Mesothelial cell of epicardium (in vitro differentiated cells): ENCODE data around the gene ATP6V0D1. TPM values are rescaled to one million over a fixed set of nuclear protein-coding genes. Genes with fewer than 3 reads are reported as not detected.

Experiments
- DNase-seq, 2 experiments: peaks; one replicate each; pipeline ENCODE4 v3.0.0; 2021; ENCODE audit warnings: low spot score in 2 of 2; ENCODE audit not compliant: unreplicated experiment in 2 of 2
- H3K27ac Mint-ChIP-seq: 2 replicates; pipeline ENCODE4 v1.8.0; 2021; ENCODE audit warnings: mixed read lengths
- H3K27me3 Mint-ChIP-seq: 2 replicates; pipeline ENCODE4 v1.8.0; 2021; ENCODE audit warnings: low read depth, mixed read lengths
- H3K36me3 Mint-ChIP-seq: 2 replicates; pipeline ENCODE4 v1.8.0; 2021; ENCODE audit warnings: mixed read lengths
- H3K4me1 Mint-ChIP-seq: 2 replicates; pipeline ENCODE4 v1.8.0; 2021; ENCODE audit warnings: mixed read lengths
- H3K4me3 Mint-ChIP-seq: 2 replicates; pipeline ENCODE4 v1.8.0; 2021; ENCODE audit warnings: mild to moderate bottlenecking, moderate library complexity, mixed read lengths
- H3K9me3 Mint-ChIP-seq: 2 replicates; pipeline ENCODE4 v1.8.0; 2021; ENCODE audit warnings: mixed read lengths
- total RNA-seq: library from RNA; stranded (reverse); gene quantifications from 3 replicates; pipeline ENCODE4 v1.2.1, GENCODE V29; 2021
- TF ChIP-seq, protein P1 (sequence below): fragments of 200-600 bp; sonication (generic); IDR thresholded peaks from one replicate; pipeline ENCODE4 v1.5.0; 2021; ENCODE audit warnings: antibody characterized with exemption; ENCODE audit not compliant: unreplicated experiment

The ATP6V0D1 gene
- total RNA-seq, 1 donor from 2014 or later: 53.7 TPM

DNA sequence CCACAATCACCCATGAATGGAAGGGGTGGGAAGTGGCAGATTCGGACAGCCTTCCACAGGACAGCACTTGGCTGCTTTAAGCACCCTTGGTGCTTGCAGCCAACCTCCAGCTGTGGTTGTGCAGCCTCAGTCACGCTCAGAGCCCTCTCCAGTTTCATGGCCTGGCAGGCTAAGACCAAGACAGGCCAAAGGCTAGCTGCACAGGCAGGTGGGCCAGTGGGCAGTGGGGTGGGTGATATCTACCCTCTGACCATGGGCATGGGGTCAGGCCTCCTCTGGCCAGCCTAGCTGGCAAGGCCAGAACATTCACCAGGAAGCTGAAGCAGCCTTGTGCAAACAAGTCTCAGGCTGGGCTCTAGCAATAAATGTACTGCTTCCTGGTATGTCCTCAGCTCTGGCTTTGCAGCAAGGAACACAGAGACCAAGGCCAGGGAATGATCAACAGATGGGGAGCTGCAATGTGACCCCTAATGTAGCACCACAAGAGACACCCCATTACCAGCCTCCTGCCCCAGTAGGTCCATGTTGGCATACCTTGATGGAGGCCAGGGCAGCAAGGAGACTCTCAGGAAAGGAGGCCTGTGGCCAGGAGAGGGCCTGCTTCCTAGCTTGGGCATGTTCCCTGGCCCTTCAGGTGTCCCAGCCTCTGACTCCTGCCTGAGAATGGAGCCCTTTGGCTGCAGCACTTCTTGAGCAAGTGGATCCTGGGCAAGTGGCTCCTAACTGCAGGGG lies 29.1 kb downstream of the ATP6V0D1 start:
- no peak for DNase-seq
- H3K36me3 Mint-ChIP-seq: peaks cover 7% of the 10 kb centered on the region
- no peaks in the 10 kb centered on the region for H3K27me3 Mint-ChIP-seq
- no peaks in the 10 kb centered on the region for H3K9me3 Mint-ChIP-seq
- H3K4me1 Mint-ChIP-seq: no peaks in the 10 kb centered on the region
- no peak overlapping the region for H3K4me3 Mint-ChIP-seq
- TF ChIP-seq, protein P1, sequence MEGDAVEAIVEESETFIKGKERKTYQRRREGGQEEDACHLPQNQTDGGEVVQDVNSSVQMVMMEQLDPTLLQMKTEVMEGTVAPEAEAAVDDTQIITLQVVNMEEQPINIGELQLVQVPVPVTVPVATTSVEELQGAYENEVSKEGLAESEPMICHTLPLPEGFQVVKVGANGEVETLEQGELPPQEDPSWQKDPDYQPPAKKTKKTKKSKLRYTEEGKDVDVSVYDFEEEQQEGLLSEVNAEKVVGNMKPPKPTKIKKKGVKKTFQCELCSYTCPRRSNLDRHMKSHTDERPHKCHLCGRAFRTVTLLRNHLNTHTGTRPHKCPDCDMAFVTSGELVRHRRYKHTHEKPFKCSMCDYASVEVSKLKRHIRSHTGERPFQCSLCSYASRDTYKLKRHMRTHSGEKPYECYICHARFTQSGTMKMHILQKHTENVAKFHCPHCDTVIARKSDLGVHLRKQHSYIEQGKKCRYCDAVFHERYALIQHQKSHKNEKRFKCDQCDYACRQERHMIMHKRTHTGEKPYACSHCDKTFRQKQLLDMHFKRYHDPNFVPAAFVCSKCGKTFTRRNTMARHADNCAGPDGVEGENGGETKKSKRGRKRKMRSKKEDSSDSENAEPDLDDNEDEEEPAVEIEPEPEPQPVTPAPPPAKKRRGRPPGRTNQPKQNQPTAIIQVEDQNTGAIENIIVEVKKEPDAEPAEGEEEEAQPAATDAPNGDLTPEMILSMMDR: no peak
- no peak overlapping the region for H3K27ac Mint-ChIP-seq

DNA sequence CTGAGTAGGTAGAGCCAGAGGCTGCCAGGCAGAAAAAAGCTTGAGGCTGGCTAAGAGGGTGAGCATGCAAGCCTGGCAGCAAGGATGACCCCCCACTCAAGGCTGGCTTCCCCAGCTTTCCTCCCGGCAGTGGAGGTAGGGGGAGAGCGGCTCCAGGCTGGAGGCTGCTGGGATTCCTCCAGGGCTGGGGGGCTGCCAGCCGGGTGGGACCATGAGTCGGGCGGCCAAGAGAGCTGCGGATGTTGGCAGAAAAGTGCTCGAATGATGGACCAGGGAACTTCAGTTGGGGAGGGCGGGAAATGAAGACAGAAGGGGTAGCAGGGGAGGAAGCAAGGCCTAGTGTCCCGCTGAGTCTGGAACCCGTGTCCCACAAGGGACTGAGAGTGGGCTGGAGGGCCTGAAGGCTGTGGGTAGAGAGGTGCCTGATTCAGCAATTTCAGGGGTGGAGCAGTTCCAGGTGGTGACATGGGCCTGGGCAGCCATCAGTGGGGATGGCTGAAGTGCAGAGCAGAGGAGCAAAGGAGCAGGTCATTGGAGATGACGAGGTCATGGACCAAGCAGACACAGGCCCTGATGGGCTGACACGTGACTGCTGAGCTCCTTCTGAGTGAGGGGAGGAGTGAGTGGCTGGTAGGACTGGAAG lies 29.8 kb downstream of the ATP6V0D1 start:
- TF ChIP-seq, protein P1: no peak
- no peak overlapping the region for H3K4me3 Mint-ChIP-seq
- no peak overlapping the region for H3K27ac Mint-ChIP-seq

DNA sequence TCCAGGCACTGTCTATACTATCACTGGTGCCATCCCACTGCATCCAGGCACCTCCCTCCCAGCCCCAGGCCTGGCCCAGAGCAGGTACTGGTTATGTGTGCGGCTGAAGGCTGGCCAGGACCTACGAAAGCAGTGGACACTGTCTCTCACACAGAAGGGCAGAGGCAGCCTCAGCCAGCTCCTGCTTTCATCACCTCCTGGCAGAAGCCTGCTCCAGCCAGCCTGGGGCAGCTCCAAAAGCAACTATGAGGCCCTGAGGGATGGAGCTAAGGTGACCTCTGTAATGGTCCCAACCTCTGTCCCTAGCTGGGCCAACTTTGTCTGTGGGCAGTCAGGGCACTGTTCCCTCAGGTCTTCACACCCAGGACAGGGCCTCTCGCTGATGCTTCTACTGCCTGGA lies 31.2 kb downstream of the ATP6V0D1 start:
- no peak overlapping the region for H3K27ac Mint-ChIP-seq
- no peak for DNase-seq
- H3K9me3 Mint-ChIP-seq: no peaks in the 10 kb centered on the region
- H3K27me3 Mint-ChIP-seq: no peaks in the 10 kb centered on the region
- H3K36me3 Mint-ChIP-seq: peaks cover 7% of the 10 kb centered on the region
- TF ChIP-seq, protein P1: no peak
- H3K4me1 Mint-ChIP-seq: no peaks in the 10 kb centered on the region
- H3K4me3 Mint-ChIP-seq: no peak overlapping the region

More for the DNA sequence above, 29.8 kb downstream of the ATP6V0D1 start:
- no peak for DNase-seq
- Mint-ChIP-seq H3K27me3 (no peaks in the 10 kb centered on the region), H3K4me1 (no peaks in the 10 kb centered on the region), H3K36me3 (peaks cover 7% of the 10 kb centered on the region), H3K9me3 (no peaks in the 10 kb centered on the region)

DNA sequence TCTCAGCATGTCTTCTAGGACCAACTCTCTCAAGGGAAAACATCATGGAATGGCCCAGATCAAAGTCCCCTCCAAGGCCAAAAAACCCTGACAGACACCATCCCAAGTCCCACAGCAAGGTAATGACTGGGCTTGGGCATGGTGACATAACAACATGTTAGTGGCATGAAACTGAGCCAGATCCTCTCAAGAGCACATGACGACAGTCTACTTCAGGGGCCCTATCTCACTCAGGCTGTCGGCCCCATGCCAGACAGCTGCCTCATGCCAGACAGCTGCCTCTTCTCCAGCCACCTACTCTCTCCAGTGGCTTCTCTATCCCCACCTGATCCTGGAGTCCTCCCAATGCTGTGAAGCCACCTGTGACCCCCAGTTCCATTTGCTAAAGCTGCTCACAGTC lies 31.6 kb downstream of the ATP6V0D1 start:
- H3K27ac Mint-ChIP-seq: no peak overlapping the region
- no peak overlapping the region for H3K4me3 Mint-ChIP-seq
- no peak for DNase-seq
- no peaks in the 10 kb centered on the region for H3K4me1 Mint-ChIP-seq
- no peaks in the 10 kb centered on the region for H3K9me3 Mint-ChIP-seq
- no peaks in the 10 kb centered on the region for H3K27me3 Mint-ChIP-seq
- peaks cover 7% of the 10 kb centered on the region for H3K36me3 Mint-ChIP-seq
- TF ChIP-seq, protein P1: no peak

- Mint-ChIP-seq H3K4me1 (no peaks in the 10 kb centered on the region), H3K36me3 (peaks cover 7% of the 10 kb centered on the region), H3K4me3 (no peak overlapping the region), H3K27ac (no peak overlapping the region), H3K9me3 (no peaks in the 10 kb centered on the region), H3K27me3 (no peaks in the 10 kb centered on the region)
- TF ChIP-seq, protein P1: no peak
- DNase-seq: no peak
Measured at GRCh38 chr16:67448580-67448979, 32.4 kb downstream of the ATP6V0D1 start.
